ENCODE results near the gene COX18.

- no peak for TF ChIP-seq CTCF (IDR thresholded peaks at IDR 0.05; ENCODE audit: low read depth, low read length)
- no peak for TF ChIP-seq EZH2phosphoT487 (IDR thresholded peaks at IDR 0.05; ENCODE audit: low read depth)
Measured at GRCh38 chr4:73053974-73054480, 15.5 kb downstream of the COX18 start.
